Hepatocyte (in vitro differentiated cells): ENCODE data around the gene ALOX12B. TPM values are rescaled to one million over a fixed set of nuclear protein-coding genes. Genes with fewer than 3 reads are reported as not detected.

Source experiments
- DNase-seq: peaks from one replicate; pipeline ENCODE4 v3.0.0-alpha.2; 2016; ENCODE audit warnings: low spot score
- H2AFZ ChIP-seq: fragments of 200-600 bp; sonication (generic); 2 replicates; pipeline ENCODE4 v1.6.0; 2016; ENCODE audit warnings: antibody characterized with exemption, mild to moderate bottlenecking
- H3K27ac ChIP-seq: fragments of 200-600 bp; sonication (generic); 2 replicates; pipeline ENCODE4 v1.5.1; 2016; ENCODE audit warnings: mild to moderate bottlenecking
- H3K27me3 ChIP-seq: fragments of 200-600 bp; sonication (generic); 2 replicates; pipeline ENCODE4 v1.6.1; 2016
- H3K36me3 ChIP-seq: fragments of 200-600 bp; sonication (generic); replicated peaks from 2 replicates; pipeline ENCODE4 v1.5.1; 2016; ENCODE audit warnings: low read depth; ENCODE audit not compliant: insufficient read depth
- H3K4me1 ChIP-seq: fragments of 200-600 bp; sonication (generic); 2 replicates; pipeline ENCODE4 v1.5.1; 2016; ENCODE audit warnings: mild to moderate bottlenecking, moderate library complexity; ENCODE audit not compliant: insufficient read depth
- H3K4me2 ChIP-seq: fragments of 200-600 bp; sonication (generic); 2 replicates; pipeline ENCODE4 v1.6.0; 2016
- H3K4me3 ChIP-seq: fragments of 200-600 bp; sonication (generic); 2 replicates; pipeline ENCODE4 v1.5.1; 2016; ENCODE audit warnings: mild to moderate bottlenecking
- H3K79me2 ChIP-seq: fragments of 200-600 bp; sonication (generic); 2 replicates; pipeline ENCODE4 v1.6.0; 2017; ENCODE audit warnings: mild to moderate bottlenecking
- H3K9me2 ChIP-seq: fragments of 200-600 bp; sonication (generic); replicated peaks from 2 replicates; pipeline ENCODE4 v1.6.0; 2017; ENCODE audit warnings: mild to moderate bottlenecking; ENCODE audit not compliant: insufficient read depth
- H3K9me3 ChIP-seq: fragments of 200-600 bp; sonication (generic); 2 replicates; pipeline ENCODE4 v1.5.1; 2016; ENCODE audit warnings: low read depth, mild to moderate bottlenecking
- H4K20me1 ChIP-seq: fragments of 200-600 bp; sonication (generic); 2 replicates; pipeline ENCODE4 v1.6.0; 2016; ENCODE audit warnings: mild to moderate bottlenecking; ENCODE audit not compliant: insufficient read depth, poor library complexity, severe bottlenecking
- EZH2 ChIP-seq: fragments of 200-600 bp; sonication (generic); IDR thresholded peaks from 2 replicates; pipeline ENCODE4 v1.6.1; 2016; ENCODE audit warnings: antibody characterized with exemption, mild to moderate bottlenecking, borderline replicate concordance
- EZH2phosphoT487 ChIP-seq: fragments of 200-600 bp; sonication (generic); IDR thresholded peaks from one replicate; pipeline ENCODE4 v1.6.1; 2018; ENCODE audit warnings: antibody characterized with exemption, mild to moderate bottlenecking, low read depth, moderate library complexity; ENCODE audit not compliant: unreplicated experiment, severe bottlenecking
- WGBS: methylation state at CpG from one replicate; pipeline ENCODE4 v1.1.6; 2016; ENCODE audit warnings: low lambda C conversion rate; ENCODE audit errors: missing lambda C conversion rate; 5-methylcytosine and 5-hydroxymethylcytosine counted together
- polyA plus RNA-seq: library from polyadenylated mRNA; unstranded; fragments of >200 nt; fragmentation: Nextera tagmentation; extraction: Ambion mirVana; gene quantifications from 2 replicates; pipeline ENCODE4 v1.2.1, GENCODE V29; 2016
- total RNA-seq: library from RNA; depleted of rRNA; stranded (reverse); fragments of >200 nt; gene quantifications from 2 replicates; pipeline ENCODE4 v1.2.3, GENCODE V29; 2014
- TF ChIP-seq, protein P1 (sequence below): fragments of 200-600 bp; sonication (generic); IDR thresholded peaks from 2 replicates; pipeline ENCODE4 v1.5.1; 2016; ENCODE audit warnings: antibody characterized with exemption, mild to moderate bottlenecking; ENCODE audit not compliant: poor library complexity

ALOX12B gene
- total and polyA plus RNA-seq, 2 experiments from 2014 or later, result 1.8 to 2.0 TPM

DNA sequence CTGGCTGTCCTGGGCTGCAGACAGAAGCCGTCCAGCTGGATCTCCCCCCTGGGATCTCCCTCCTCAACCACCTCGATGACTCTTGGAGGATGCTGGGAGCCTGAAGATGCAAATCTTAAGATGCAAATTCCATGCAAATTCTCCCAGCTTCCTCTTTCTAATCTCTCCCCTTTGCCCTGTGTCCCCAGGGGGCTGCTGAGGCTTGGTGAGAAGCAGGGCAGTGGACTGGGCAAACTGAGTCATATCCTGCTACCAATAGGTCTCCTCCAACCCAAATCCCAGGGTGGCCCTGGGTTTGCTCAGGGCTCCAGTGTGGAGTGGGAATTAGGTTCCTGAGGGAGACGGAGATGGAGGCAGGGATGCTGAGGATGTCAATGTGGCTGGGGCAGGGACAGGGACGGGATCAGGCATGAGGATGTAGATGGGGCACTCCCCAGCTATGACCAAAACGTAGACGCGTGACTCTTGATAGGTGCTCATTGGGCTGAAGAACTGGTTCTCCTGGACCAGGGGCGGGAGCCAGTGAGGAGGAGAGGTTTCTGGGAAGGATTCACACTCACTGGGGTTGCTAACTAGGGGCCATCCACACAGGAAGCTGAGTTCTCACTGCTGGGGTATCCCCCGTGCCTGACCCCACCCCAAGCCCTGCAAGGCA lies 3.6 kb upstream of the ALOX12B start:
- Histone ChIP-seq H3K9me3 (no peaks in the 10 kb centered on the region), H2AFZ (no peak overlapping the region), H3K4me3 (no peak overlapping the region), H3K4me2 (no peak overlapping the region), H3K4me1 (no peaks in the 10 kb centered on the region), H3K27me3 (peaks cover 25% of the 10 kb centered on the region), H4K20me1 (no peaks in the 10 kb centered on the region), H3K36me3 (no peaks in the 10 kb centered on the region), H3K27ac (no peak overlapping the region), H3K79me2 (no peaks in the 10 kb centered on the region), H3K9me2 (no peaks in the 10 kb centered on the region)
- TF ChIP-seq EZH2phosphoT487, result no peak
- TF ChIP-seq, protein P1, sequence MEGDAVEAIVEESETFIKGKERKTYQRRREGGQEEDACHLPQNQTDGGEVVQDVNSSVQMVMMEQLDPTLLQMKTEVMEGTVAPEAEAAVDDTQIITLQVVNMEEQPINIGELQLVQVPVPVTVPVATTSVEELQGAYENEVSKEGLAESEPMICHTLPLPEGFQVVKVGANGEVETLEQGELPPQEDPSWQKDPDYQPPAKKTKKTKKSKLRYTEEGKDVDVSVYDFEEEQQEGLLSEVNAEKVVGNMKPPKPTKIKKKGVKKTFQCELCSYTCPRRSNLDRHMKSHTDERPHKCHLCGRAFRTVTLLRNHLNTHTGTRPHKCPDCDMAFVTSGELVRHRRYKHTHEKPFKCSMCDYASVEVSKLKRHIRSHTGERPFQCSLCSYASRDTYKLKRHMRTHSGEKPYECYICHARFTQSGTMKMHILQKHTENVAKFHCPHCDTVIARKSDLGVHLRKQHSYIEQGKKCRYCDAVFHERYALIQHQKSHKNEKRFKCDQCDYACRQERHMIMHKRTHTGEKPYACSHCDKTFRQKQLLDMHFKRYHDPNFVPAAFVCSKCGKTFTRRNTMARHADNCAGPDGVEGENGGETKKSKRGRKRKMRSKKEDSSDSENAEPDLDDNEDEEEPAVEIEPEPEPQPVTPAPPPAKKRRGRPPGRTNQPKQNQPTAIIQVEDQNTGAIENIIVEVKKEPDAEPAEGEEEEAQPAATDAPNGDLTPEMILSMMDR, result no peak
- TF ChIP-seq EZH2, result no peak
- DNase-seq, result no peak
- 66% methylated on average over 9 of the region's 9 CpGs for WGBS

DNA sequence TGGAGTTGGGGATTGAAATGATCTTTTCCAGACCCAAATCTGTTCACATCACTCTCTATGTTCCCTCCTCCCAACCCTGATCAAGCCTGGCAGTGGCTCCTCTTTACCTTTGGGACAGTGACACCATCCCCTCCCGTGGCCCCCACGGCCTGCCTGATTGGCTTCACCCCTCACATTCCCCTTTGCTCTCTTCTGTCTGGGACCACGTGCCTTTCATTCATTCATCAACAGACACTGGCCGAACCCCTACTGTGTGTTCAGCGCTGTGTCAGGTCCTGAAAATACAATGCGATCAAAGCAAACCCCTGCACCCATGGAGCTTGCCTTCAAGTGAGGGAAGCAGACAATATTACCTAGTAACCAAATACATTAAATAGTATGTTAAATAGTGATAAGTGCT lies 2.2 kb upstream of the ALOX12B start:
- Histone ChIP-seq H4K20me1 (no peaks in the 10 kb centered on the region), H3K36me3 (no peaks in the 10 kb centered on the region), H3K27ac (no peak overlapping the region), H3K4me3 (no peak overlapping the region), H3K4me1 (no peaks in the 10 kb centered on the region), H3K4me2 (no peak overlapping the region), H2AFZ (no peak overlapping the region), H3K9me3 (no peaks in the 10 kb centered on the region), H3K9me2 (no peaks in the 10 kb centered on the region), H3K79me2 (no peaks in the 10 kb centered on the region), H3K27me3 (peaks cover 25% of the 10 kb centered on the region)
- DNase-seq, result no peak
- TF ChIP-seq EZH2phosphoT487 (no peak), EZH2 (no peak)
- TF ChIP-seq, protein P1, result no peak
- WGBS, result 75% methylated on average over 6 of the region's 6 CpGs

DNA sequence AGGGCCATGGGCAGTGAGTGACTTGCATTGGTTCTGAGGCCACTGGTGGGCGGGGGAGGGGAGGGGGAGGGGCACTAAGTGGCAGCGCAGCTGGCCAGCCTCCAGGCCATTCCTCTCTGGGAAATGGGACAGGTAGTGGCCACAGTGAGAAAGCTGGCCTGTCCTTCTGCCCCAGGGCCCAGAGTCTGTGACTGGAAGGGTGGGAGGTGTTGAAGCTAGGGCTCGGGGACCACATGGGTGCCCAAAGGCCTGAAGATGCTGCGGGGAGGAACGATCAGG lies 375 bp upstream of the ALOX12B start:
- Histone ChIP-seq H4K20me1 (no peaks in the 10 kb centered on the region), H3K9me3 (no peaks in the 10 kb centered on the region), H3K4me3 (no peak overlapping the region), H3K4me1 (no peaks in the 10 kb centered on the region), H3K36me3 (no peaks in the 10 kb centered on the region), H3K27me3 (peaks cover 25% of the 10 kb centered on the region), H2AFZ (no peak overlapping the region), H3K4me2 (no peak overlapping the region), H3K27ac (no peak overlapping the region), H3K79me2 (no peaks in the 10 kb centered on the region), H3K9me2 (no peaks in the 10 kb centered on the region)
- 83% methylated on average over 5 of the region's 5 CpGs for WGBS
- no peak for DNase-seq
- TF ChIP-seq, protein P1, result no peak
- TF ChIP-seq EZH2phosphoT487 (no peak), EZH2 (no peak)
